ENCODE measurements around the gene SSBP3.
A peak's percentile ranks its signal among the peaks of the same experiment; 100 is the strongest.

SSBP3 gene

DNA sequence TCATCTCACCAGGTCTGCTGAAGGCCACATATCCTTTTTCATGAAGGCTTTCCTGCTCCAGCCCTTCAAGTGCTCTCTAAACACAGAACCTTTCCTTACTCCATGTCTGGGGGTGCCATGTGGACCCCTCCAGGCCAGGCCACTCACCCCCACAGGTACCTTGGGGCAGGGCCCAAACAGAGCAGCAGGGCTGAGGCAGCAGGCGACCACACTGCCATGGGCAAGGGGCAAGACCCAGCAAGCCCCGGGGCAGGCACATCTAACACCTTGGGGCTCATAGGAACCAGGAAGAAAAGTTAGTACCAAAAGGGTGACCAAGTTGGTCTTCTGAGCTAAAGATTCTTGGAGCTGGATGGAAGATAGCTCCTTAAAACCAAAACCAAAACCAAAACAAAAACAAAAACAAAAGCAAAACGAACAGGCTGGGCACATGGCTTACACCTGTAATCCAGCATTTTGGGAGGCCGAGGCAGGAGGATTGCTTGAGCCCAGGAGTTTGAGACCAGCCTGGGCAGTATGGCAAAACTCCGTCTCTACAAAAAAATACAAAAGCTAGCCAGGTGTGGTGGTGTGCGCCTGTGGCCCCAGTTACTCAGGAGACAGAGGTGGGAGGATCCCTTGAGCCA lies 142.5 kb downstream of the SSBP3 start:
- DNase-seq, result no peak

DNA sequence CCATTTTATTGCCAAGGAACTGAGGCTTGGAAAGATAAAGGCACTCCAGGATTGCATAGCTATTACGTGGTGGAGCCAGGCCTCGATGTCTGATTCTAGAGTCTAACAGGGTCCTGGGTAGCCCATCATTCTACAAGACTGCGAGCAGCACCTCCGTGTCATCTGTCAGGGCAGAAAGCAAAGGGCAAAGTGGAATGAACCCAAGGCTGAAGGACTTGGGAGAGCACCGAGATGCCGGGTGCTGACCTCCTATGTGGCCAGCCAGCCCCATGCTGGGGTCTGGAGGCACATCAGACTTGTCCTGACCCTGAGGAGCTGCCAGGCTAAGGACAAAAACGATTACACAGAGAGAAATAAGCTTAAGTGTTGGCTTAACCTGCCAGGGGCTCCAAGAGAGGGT lies 143.9 kb downstream of the SSBP3 start:
- no peak for DNase-seq

DNA sequence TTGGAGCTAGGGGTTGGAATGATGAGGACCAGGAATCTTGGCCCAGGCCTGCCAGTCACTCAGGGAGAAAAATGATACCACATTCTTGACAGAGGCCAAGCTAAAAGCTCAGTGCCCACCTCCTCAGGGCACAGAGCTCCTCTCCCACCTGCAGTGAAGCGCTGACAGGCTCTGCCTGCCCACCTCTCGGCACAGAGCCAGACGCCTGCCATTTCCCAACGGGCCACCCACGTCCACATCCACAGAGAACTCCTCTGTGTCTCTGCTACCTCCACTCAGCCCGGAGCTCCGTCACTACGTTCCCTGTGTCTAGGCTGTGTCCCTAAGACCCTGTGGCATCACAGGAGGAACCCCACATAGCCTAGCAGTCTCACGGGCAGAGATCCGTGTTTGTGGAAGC lies 145.4 kb downstream of the SSBP3 start:
- DNase-seq, result no peak

DNA sequence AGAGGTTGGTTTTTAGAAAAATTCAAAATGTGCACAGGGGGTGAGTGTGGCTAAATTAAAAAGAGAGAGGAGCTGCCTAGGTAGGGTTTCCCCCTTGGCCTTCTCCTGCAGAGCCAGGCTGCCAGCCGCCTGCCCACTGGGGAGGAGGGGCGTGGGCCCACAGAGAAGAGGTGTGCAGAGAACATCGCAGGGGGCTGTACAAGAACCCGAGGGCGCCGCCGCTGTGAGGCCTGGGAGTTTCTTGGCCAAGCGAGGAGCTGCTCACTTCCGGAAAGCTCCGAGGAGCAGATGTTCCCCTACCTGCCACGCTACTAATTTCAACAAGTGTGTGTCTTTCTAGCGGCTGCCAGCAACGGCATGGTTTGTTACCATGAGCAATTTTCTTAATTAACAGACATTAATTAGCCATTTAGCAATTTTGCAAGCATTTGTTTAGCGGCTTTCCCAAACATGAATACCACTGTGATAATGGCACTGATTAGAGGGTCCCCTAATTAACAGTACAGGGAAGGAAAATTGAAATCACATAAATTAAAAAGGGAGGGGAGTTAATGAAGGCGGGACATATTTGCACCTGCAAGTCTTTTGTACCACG lies 146.6 kb downstream of the SSBP3 start:
- no peak for DNase-seq

DNA sequence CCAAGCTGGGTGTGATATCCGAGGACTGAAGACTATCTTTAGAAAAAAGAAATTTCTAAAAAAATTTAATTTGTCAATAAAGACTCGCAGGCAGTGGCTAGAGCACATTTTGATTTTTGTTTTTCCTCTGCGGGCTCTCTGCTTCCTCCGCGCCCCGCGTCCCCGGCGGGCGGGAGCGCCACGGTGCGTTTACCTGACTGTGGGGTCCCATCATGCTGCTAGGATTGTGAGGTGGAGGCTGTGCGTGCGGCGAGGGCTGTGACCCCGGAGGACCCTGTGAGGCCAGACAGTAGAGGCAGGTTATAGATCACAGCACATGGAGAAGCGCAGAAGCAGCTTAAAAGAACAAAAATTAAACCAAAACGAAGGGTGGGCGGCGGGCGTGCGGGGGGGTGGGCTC lies 148.3 kb downstream of the SSBP3 start:
- DNase-seq, result no peak

DNA sequence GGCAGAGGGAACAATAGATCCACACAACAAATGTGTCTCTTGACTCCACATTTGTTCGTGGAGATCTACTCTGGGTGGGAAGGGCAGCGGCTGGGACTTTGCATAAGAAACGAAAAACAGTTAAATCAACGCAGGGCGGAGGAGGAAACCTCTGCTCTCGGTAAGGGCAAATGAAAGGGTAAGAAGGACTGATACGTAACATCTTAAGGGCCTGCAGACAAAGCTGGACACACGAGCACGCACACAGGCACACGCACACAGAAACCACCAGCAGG lies 148.9 kb downstream of the SSBP3 start:
- no peak for DNase-seq

DNA sequence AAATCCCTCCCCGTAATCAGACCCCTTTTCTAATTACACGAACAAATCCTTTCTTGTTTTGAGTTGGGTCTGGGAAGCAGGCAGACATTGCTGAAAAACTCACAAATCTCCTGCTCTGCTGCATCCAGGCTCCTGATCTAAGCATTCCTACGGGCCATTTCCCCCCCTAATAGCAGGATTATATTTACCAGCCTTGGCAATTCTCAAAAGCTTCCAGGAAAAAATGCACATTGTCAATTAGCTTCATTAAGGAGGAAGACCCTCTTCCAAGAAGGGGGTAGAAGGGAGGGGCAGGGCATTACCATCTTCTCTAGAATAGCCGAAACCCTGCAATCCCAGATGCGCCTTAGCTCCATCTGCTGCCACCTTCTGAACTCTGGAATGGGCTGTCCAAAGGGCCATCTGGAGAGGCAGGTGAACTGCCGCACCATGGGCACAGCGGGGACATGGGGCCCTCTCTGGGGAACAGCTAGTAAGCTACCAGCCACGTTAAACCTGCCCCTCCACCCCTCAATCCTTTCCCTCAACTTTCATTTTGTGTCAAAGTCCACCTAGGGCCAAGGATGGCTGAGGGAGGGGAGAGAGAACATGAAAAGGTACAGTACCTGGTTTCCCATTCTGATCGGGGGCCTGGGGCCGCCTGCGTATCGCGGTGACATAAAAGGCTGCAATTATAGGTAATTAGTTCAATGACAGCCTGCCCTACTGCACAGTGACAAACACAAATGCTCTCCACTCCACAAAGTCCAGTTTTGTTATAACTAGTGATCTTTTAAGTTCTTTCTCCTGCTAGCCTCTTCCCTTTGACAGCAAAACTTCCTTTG lies 149.5 kb downstream of the SSBP3 start:
- DNase-seq, result no peak

DNA sequence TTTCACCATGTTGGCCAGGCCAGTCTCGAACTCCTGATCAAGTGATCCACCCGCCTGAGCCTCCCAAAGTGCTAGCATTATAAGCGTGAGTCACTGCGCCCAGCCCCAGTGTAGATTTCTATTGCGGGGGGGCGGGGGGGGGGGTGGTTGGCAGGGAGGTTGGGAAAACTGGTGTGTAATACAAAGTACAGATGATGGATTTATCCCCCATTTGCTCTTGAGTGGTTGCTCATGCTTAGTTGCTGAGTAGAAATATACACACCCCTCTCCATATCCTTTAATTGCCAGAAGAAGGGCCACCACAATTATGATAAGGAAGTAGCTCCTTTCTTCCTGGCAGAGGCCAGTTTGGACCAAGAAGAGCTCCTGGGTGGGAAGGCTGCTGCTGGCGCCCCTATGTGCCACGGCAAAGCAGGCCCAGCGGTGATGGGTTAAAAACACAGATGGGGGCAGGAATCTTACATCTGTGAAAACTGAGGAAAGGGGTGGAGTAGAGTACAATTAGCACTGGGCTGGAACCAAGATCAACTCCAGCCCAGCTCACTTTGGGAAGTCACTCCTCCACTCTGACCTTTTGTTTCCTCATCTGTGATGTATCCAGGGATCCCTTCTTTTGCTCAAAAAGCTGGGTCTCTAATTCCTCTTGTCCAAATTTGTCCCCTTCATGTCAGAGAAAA lies 151.0 kb downstream of the SSBP3 start:
- no peak for DNase-seq

DNA sequence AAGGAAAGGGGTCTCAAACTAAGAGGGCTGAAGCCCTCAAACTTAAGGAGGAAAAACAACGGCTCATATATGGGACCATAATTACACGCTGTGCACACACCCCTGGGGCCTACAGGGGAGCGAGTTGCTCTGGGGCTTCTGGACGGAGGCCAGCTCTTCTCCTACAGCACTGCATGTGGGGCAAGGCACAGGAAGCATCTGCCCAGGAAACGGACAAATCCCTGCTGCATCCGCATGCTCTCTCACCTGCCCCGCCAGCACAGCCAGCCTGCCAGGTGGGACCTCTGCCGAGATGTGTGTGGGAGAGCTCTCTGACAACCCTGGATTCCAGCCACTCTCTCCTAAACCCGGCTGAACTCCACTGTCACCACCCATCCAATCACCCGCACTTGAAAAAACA lies 152.1 kb downstream of the SSBP3 start:
- DNase-seq, result no peak

DNA sequence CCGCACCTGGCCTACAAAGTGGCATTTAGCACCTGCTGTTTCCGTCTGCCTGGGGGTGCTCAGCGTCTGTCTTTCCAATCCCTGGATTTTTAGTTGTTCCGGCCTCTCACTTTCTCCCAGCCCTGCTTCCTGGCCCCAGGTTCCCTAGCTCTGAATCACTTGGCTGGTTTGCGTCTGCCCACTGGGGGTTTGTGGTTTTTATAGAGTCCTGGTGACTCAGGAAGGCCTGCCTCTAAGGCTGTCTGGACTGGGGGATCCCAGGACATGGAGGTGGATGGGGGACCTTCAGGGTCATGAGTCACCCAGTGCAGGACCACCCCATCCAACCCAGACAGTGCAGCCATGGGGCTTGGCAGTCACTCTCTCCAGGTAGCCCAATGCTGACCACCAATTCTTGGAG lies 152.7 kb downstream of the SSBP3 start:
- no peak for DNase-seq

DNA sequence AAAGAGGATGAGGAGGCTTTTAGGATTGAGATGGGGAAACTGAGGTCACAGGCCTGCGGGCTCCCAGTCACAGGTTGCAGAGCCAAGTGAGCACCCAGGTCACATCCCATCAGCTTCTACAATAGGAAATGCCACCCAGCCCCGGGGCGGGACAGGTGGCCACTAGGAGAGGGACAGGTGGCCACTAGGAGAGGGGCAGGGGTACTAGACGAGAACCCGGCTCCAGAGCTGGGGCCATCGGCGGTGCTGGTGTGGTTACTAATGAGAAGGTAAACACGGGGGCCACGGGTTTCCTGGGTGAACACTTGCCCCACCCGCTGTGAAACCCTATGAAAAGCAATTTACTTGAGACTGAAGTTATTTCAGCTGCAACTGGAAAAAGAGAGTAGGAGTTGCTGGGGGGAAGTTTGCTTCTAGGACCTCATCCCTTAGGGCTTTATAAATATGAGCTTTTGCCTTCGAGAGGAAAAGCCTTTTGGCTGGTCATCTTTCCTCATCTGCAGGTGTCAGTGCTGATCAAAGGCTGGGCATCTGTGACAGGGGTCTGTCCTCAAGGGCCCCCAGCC lies 153.7 kb downstream of the SSBP3 start:
- DNase-seq, result no peak

DNA sequence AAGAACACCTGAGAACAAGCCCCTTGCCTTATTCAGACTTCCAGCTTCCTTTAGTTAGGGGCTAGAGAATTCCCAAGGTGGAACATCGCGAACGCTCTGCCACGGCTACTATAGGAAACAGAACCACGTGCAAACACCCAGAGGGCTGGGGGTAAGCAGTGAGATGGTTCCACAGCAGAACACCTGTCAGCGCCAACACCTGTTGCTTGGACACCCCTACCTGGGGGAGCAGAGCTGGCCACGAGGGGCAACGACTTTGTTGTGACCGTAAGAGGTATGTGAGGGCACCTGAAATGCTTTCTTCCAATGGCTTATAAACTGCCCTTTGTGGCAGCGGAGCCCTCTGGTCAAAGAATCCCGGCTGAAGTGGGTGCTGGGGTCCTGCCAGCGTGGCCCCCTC lies 155.5 kb downstream of the SSBP3 start:
- no peak for DNase-seq

DNA sequence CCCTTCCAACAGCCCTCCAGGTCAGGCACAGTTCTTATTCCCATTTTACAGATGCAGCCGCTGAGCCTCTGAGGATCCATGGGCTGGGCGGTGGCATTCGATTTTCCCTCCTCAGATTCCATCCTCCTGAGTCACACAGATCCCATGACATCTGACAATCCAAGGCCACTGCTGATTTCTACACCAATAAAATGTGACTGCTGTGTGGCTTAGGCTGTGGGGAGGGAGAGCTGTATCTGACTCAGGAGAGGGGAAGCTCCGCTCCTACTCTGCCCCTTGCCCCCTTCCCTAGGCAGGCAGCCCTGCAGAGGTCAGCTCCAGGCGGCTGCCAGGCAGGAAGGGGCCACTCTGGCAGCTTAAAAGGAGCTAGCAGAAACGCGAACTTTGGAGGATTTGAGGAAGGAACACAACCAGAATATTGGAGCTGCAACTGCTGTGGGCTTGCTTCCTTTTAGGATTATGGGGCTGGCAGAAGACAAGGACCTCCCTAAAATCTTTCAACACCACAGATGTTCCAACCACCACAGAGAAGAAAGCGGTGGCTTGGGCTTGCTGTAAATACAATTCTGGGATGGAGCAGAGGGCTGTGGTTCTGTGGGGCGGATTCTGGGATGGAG lies 156.3 kb downstream of the SSBP3 start:
- no peak for DNase-seq

DNA sequence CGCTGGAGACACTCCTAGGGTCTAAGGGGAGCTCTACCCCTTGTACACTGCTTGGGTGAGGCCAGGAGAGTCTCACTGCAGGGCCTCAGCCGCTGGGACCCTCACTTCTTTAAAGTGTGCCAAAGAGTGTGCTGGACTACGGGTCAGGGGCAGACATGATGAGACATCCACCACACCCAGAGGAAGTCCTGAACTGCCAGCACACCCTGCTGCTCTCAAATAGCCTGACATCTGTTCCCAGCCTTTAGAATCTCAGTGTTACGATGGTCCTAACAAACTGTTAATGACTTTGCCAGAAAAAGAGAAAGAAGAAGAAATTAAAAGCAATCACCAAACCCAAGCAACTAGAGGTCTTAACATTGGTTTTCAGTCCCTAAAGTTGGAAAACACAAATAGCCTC lies 157.2 kb downstream of the SSBP3 start:
- DNase-seq, result no peak

DNA sequence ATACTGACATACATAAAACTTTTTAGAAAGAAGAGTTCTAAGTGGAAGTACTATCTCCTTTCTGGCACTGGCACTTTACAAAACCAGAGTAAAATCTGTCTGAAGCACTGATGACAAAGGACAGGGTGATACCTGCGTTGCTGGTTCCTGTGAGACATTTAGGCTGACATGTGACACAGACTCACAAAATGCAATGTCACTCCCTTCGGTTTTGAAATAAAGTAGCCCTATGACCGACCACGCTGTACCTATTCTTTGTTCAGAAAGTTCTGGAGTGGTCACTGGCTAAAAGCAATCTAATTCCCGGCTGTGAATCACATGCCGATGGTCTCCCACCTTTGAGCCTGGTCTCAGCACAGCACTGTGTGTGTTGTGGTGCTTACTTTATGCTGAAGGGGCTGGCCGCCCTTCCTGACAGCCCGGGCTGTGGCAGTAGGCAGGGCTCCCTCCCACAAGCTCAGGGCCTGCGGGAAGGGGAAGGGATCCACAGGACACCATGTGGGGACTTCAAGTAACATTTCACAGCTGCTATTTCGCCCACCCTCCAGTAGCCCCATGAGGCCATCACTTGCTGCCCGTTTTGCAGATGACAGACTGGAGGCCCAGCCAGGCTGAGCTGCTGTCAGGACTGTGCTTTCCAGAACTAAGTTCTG lies 158.2 kb downstream of the SSBP3 start:
- no peak for DNase-seq

DNA sequence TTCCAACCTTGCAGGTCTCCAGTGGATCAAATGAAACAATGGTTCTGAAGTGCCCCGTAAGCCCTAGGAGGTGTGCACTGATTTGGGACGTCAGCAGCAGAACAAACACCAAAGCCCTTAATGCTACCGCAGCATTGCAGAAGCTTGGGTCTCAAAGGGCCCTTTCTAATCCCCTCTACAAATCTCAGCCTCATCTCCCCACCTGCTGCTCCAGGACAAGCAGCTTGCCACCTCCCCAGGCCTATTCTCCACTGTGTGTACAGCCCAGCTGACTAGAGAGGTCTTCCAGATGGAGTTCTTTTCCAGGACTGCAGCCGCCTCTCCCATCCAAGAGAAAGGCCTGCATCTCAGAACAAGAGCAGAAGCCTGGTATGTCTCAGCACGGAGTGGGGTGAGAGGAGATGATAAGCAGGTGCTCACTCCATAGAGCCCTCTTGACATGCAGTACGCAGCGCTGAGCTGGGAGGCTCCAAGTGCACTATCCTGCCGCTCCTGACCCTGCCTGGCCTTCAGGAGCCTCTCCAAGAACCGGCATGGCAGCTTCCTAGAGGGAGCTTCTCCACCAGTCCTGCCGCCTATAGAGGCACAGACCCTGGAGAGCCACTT lies 160.0 kb downstream of the SSBP3 start:
- no peak for DNase-seq

DNA sequence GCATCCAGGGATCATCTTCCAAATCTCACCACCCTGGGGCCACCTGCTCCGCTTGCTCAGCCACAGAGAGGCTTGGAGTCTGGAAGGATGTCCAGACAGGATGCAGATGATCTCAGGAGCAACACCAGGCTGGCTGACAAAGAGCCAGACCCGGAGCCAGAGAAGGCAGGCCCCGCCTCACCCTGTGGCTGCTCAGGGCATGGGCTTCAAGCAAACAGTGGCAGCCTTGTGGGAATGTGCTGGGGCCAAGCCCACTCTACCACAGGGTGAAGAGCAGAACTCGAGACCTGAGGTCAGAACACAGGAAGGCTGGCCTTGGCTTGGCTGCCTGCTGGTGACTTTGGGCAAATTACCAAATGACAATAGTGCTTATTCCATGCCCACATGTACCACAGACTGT lies 160.7 kb downstream of the SSBP3 start:
- DNase-seq, result no peak

DNA sequence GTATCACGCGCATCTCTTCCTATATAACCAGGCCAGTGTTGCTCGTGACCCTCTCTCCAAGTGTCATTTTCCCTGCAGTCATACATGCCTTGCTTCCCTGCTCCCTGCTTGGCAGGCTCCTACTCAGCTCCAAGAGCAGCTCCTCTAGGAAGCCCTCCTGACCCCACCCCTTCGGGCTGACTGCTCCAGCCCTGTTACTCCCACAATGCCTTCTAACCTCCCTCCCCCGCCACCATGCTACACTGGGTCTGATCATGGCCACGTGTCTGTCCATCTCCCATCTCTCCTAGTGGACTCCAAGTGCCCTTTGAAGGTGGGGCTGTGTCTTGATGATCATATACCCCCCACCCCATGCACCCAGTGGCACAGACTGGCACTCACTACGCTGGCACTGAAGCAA lies 161.5 kb downstream of the SSBP3 start:
- no peak for DNase-seq

DNA sequence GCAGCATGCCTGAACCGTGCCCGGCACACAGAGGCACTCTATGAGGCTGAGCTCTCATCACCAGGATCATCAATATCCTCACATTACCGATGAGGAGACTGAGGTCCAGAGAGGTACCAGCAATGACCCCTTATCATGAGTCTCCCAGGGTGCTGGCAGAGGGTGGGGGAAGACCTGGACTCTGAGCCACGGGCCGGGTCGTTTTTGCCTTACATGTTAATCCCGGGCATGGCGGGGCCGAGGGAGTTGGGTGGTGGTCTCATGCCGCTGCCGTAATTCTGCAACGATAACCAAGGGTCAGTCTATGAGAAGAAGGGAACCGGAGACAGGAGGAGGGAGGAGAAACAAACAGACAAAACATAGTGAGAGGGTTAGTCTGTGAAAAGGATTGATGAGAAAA lies 163.2 kb downstream of the SSBP3 start:
- no peak for DNase-seq

DNA sequence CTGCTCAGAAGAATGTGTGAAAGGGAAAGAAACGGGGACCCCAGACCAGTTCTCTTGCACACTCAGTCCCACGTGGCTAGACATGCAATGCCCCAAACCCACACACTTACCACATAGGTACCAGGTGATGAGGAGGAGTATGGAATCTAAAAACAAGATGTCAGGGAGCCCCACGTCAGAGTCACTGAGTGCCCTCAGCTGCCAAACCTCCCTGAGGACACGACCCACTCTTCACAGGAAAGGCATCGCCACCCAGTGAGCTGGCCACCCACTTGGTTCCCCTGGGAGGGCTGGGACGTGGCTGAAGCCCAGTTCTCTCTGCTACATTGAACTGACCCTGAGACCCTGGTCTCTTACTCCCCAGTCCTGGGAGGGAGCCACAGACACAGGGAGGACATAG lies 164.8 kb downstream of the SSBP3 start:
- no peak for DNase-seq

DNA sequence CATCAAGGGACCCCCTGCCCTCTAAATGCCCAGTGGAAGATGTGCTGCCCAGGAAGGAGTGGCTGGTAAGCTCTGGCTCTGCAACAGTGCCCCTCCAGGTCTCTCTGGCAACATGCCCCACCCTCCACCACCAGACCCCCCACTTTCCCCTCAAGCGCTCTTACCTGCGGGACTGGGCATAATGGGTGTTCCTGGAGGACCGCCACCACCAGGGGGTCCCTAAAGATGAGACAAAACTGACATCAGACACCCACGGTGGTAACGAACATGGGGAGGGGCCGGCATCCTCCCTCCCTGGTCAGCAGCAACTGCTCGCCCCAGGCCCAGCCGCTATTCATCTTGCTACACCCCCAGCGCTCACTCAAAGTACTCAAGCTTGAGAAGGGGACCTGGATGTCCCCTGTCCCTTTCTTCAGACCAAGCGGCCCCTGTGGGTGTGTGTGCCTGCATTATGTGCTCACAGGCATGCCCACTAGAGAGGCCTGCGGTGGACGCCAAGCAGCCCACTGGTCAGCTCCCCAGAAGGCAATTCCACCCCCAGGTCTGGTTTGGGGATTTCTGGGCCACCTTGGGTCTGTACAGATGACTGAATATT lies 165.4 kb downstream of the SSBP3 start:
- no peak for DNase-seq

DNA sequence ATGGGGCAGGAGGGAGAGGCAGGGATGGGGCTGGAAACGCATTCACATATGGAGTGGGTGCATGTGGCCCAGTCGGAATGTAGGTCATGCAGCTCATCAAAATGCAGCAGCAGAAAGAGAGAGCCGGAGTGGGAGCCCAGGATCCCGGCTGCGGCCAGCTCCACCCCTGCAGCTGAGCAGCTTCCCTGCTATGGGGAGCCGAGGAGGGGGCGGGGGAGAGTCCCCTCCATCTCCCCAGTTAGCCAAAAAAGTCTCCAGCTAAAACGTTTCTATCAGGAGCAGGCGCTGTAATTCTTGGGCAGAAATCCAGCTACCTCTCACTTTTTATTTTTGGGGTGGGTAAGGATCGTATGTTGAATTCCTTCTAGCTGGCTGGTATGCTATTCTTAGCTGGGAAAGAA lies 166.6 kb downstream of the SSBP3 start:
- peak in 1 of 2 donors; percentile 16 for DNase-seq

Measured in hippocampal formation (tissue), 2 donors.